HG03442 (cell line): ENCODE measurements around the gene KCNQ5.
"Not testable (repeated sequence)": the region's sequence is repeated elsewhere in the genome, so short reads cannot be mapped to it uniquely, and the experiment has no call there.

Experiments
- ATAC-seq: cut with Tn5 transposase; IDR thresholded peaks from one replicate; pipeline ENCODE4 v1.9.1; 2021; ENCODE audit warnings: mild to moderate bottlenecking, moderate library complexity; ENCODE audit not compliant: unreplicated experiment

The KCNQ5 gene

GRCh38 chr6:72944660-72945059, 322.8 kb downstream of the KCNQ5 start:
- no peak for ATAC-seq

- no peak for ATAC-seq
These were observed 324.9 kb downstream of the KCNQ5 start for GRCh38 chr6:72946774-72947173.

GRCh38 chr6:72947534-72947933, 325.7 kb downstream of the KCNQ5 start:
- no peak for ATAC-seq

- ATAC-seq, result no peak
These were observed 326.3 kb downstream of the KCNQ5 start for GRCh38 chr6:72948153-72948552.

- ATAC-seq, result no peak
These were observed 328.4 kb downstream of the KCNQ5 start for GRCh38 chr6:72950114-72950860.

GRCh38 chr6:72952808-72953630, 331.2 kb downstream of the KCNQ5 start:
- no peak for ATAC-seq

- ATAC-seq, result no peak
These were observed 332.1 kb downstream of the KCNQ5 start for GRCh38 chr6:72953971-72954381.

- no peak for ATAC-seq
These were observed 332.9 kb downstream of the KCNQ5 start for GRCh38 chr6:72954716-72955115.

- ATAC-seq, result peak; percentile 66
These were observed 333.8 kb downstream of the KCNQ5 start for GRCh38 chr6:72955666-72956065.

GRCh38 chr6:72956272-72956671, 334.4 kb downstream of the KCNQ5 start:
- ATAC-seq, result no peak

GRCh38 chr6:72959821-72960220, 338.0 kb downstream of the KCNQ5 start:
- ATAC-seq, result no peak

GRCh38 chr6:72963946-72964345, 342.1 kb downstream of the KCNQ5 start:
- ATAC-seq, result no peak

- no peak for ATAC-seq
These were observed 344.9 kb downstream of the KCNQ5 start for GRCh38 chr6:72966628-72967280.

GRCh38 chr6:72967329-72967728, 345.5 kb downstream of the KCNQ5 start:
- no peak for ATAC-seq

- ATAC-seq, result no peak
These were observed 346.8 kb downstream of the KCNQ5 start for GRCh38 chr6:72968704-72969103.

GRCh38 chr6:72969666-72970065, 347.8 kb downstream of the KCNQ5 start:
- ATAC-seq, result no peak

- ATAC-seq, result no peak
These were observed 350.7 kb downstream of the KCNQ5 start for GRCh38 chr6:72972579-72972978.

- ATAC-seq, result no peak
These were observed 352.4 kb downstream of the KCNQ5 start for GRCh38 chr6:72974276-72974675.

GRCh38 chr6:72975352-72975752, 353.5 kb downstream of the KCNQ5 start:
- no peak for ATAC-seq

- no peak for ATAC-seq
These were observed 354.6 kb downstream of the KCNQ5 start for GRCh38 chr6:72976484-72976883.

GRCh38 chr6:72977114-72977513, 355.2 kb downstream of the KCNQ5 start:
- ATAC-seq, result peak; percentile 82

GRCh38 chr6:72978808-72979207, 356.9 kb downstream of the KCNQ5 start:
- ATAC-seq, result not testable (repeated sequence)
